ENCODE results near the gene CDH8. TPM values are rescaled to one million over a fixed set of nuclear protein-coding genes. Genes with fewer than 3 reads are reported as not detected.

CDH8 gene
- total and polyA plus RNA-seq, 4 donors = 0.02 to 3.1 (median 0.30) TPM

- ATAC-seq (ENCODE audit: insufficient read depth, low FRiP score) (no peak), DNase-seq (no peak)
- H3K36me3 ChIP-seq (ENCODE audit: control insufficient read depth in 4 of 4, insufficient read depth in 4 of 4, low read length in 4 of 4) = no peaks in the 10 kb centered on the region
- H3K9me3 ChIP-seq (ENCODE audit: control insufficient read depth in 4 of 4, insufficient read depth in 3 of 4, low read length in 3 of 4) = no peaks in the 10 kb centered on the region
- H3K27me3 ChIP-seq (ENCODE audit: control insufficient read depth in 3 of 3, insufficient read depth in 3 of 3, low read length in 2 of 3) = no peaks in the 10 kb centered on the region
- no peaks in the 10 kb centered on the region for H3K4me1 ChIP-seq (ENCODE audit: control insufficient read depth in 5 of 5, insufficient read depth in 5 of 5, low read length in 5 of 5)
- no peak overlapping the region for H3K4me3 ChIP-seq
- H3K9ac ChIP-seq (ENCODE audit: insufficient read depth in 1 of 2, low read length in 2 of 2) = no peak overlapping the region
- TF ChIP-seq, protein P1, sequence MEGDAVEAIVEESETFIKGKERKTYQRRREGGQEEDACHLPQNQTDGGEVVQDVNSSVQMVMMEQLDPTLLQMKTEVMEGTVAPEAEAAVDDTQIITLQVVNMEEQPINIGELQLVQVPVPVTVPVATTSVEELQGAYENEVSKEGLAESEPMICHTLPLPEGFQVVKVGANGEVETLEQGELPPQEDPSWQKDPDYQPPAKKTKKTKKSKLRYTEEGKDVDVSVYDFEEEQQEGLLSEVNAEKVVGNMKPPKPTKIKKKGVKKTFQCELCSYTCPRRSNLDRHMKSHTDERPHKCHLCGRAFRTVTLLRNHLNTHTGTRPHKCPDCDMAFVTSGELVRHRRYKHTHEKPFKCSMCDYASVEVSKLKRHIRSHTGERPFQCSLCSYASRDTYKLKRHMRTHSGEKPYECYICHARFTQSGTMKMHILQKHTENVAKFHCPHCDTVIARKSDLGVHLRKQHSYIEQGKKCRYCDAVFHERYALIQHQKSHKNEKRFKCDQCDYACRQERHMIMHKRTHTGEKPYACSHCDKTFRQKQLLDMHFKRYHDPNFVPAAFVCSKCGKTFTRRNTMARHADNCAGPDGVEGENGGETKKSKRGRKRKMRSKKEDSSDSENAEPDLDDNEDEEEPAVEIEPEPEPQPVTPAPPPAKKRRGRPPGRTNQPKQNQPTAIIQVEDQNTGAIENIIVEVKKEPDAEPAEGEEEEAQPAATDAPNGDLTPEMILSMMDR (IDR thresholded peaks at IDR 0.05; ENCODE audit: control extremely low read depth, extremely low read depth) = no peak
- WGBS, 2 donors = 76 to 78% methylated on average over 1 of the region's 1 CpG
- no peak overlapping the region for H3K27ac ChIP-seq (ENCODE audit: low read depth in 1 of 2, low read length in 1 of 2)
Measured at GRCh38 chr16:61952841-61953240, 83.4 kb downstream of the CDH8 start.

DNA sequence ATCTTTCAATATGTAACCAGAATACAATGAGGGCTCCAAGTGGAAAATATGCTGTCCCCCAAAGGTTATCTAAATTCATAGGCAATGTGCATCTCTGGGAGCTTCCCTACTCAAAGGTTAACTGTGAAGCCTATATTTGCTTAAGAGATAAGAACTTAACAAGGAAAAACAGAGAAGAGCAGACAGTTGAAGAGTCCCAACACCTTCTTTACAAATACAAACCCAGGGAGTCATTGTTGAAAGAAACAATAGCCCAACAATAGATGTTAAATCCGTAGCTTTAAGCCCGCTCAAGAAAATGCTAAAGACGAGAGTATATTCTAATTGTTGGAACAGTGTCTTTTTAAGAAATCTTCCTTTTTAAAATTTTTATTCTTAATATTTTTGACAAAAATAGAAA, 87.8 kb downstream of the CDH8 start:
- no peaks in the 10 kb centered on the region for H3K4me1 ChIP-seq (ENCODE audit: control insufficient read depth in 5 of 5, insufficient read depth in 5 of 5, low read length in 5 of 5)
- no peak overlapping the region for H3K4me3 ChIP-seq
- TF ChIP-seq, protein P1 (IDR thresholded peaks at IDR 0.05; ENCODE audit: control extremely low read depth, extremely low read depth) = no peak
- H3K27ac ChIP-seq (ENCODE audit: low read depth in 1 of 2, low read length in 1 of 2) = no peak overlapping the region
- 83 to 92% methylated on average over 3 of the region's 3 CpGs for WGBS, 2 donors
- ATAC-seq (ENCODE audit: insufficient read depth, low FRiP score) = no peak
- no peaks in the 10 kb centered on the region for H3K36me3 ChIP-seq (ENCODE audit: control insufficient read depth in 4 of 4, insufficient read depth in 4 of 4, low read length in 4 of 4)
- H3K9ac ChIP-seq (ENCODE audit: insufficient read depth in 1 of 2, low read length in 2 of 2) = no peak overlapping the region
- no peak for DNase-seq
- no peaks in the 10 kb centered on the region for H3K27me3 ChIP-seq (ENCODE audit: control insufficient read depth in 3 of 3, insufficient read depth in 3 of 3, low read length in 2 of 3)
- H3K9me3 ChIP-seq (ENCODE audit: control insufficient read depth in 4 of 4, insufficient read depth in 3 of 4, low read length in 3 of 4) = no peaks in the 10 kb centered on the region

DNA sequence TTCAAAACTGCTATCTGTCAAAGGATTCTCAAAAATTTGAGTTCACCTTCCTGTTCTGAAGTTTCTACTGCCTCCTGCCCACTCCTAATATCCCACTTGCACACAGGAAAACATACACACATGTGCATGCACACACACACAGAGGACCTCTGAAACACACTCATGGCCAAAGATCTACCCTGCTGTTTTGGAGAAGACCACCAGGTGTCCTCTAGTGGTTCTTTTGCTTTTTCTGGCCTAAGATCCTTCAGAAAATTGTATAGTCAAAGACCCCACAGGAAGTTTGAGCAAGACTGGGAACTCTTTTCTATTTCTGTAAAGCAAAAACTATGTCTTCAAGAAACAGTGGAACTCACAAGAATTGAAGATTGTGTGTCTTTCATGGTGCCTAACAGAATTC, 90.2 kb downstream of the CDH8 start:
- Histone ChIP-seq H3K9me3 (ENCODE audit: control insufficient read depth in 4 of 4, insufficient read depth in 3 of 4, low read length in 3 of 4) (no peaks in the 10 kb centered on the region), H3K9ac (ENCODE audit: insufficient read depth in 1 of 2, low read length in 2 of 2) (no peak overlapping the region), H3K36me3 (ENCODE audit: control insufficient read depth in 4 of 4, insufficient read depth in 4 of 4, low read length in 4 of 4) (no peaks in the 10 kb centered on the region), H3K4me1 (ENCODE audit: control insufficient read depth in 5 of 5, insufficient read depth in 5 of 5, low read length in 5 of 5) (no peaks in the 10 kb centered on the region), H3K27me3 (ENCODE audit: control insufficient read depth in 3 of 3, insufficient read depth in 3 of 3, low read length in 2 of 3) (no peaks in the 10 kb centered on the region), H3K4me3 (no peak overlapping the region), H3K27ac (ENCODE audit: low read depth in 1 of 2, low read length in 1 of 2) (no peak overlapping the region)
- no peak for DNase-seq
- no peak for ATAC-seq (ENCODE audit: insufficient read depth, low FRiP score)
- TF ChIP-seq, protein P1 (IDR thresholded peaks at IDR 0.05; ENCODE audit: control extremely low read depth, extremely low read depth) = no peak

- H3K4me3 ChIP-seq = no peak overlapping the region
- no peaks in the 10 kb centered on the region for H3K27me3 ChIP-seq (ENCODE audit: control insufficient read depth in 3 of 3, insufficient read depth in 3 of 3, low read length in 2 of 3)
- TF ChIP-seq, protein P1 (IDR thresholded peaks at IDR 0.05; ENCODE audit: control extremely low read depth, extremely low read depth) = no peak
- WGBS, 2 donors = 61 to 62% methylated on average over 4 of the region's 4 CpGs
- H3K36me3 ChIP-seq (ENCODE audit: control insufficient read depth in 4 of 4, insufficient read depth in 4 of 4, low read length in 4 of 4) = no peaks in the 10 kb centered on the region
- ATAC-seq (ENCODE audit: insufficient read depth, low FRiP score) (no peak), DNase-seq (no peak)
- no peaks in the 10 kb centered on the region for H3K4me1 ChIP-seq (ENCODE audit: control insufficient read depth in 5 of 5, insufficient read depth in 5 of 5, low read length in 5 of 5)
- H3K9ac ChIP-seq (ENCODE audit: insufficient read depth in 1 of 2, low read length in 2 of 2) = no peak overlapping the region
- H3K27ac ChIP-seq (ENCODE audit: low read depth in 1 of 2, low read length in 1 of 2) = no peak overlapping the region
- H3K9me3 ChIP-seq (ENCODE audit: control insufficient read depth in 4 of 4, insufficient read depth in 3 of 4, low read length in 3 of 4) = no peaks in the 10 kb centered on the region
Measured at GRCh38 chr16:61945511-61945910, 90.7 kb downstream of the CDH8 start.
